H9 (cell line): ENCODE data around the gene CEP97. TPM values are rescaled to one million over a fixed set of nuclear protein-coding genes. Genes with fewer than 3 reads are reported as not detected.

Experiments
- DNase-seq: peaks from one replicate; pipeline ENCODE4 v3.0.0-alpha.2; 2017
- H2AFZ ChIP-seq: one replicate; pipeline ENCODE4 v1.6.1; 2013; ENCODE audit warnings: mild to moderate bottlenecking, low read length, control low read depth, moderate library complexity
- H2AK5ac ChIP-seq: 2 replicates; pipeline ENCODE4 v1.6.1; 2013; ENCODE audit warnings: low read length, control low read depth, mixed read lengths; ENCODE audit not compliant: insufficient read length
- H2BK120ac ChIP-seq: one replicate; pipeline ENCODE4 v1.6.1; 2013; ENCODE audit warnings: low read depth, mild to moderate bottlenecking, low read length, control low read depth, inconsistent platforms; ENCODE audit not compliant: poor library complexity, severe bottlenecking
- H2BK12ac ChIP-seq: 2 replicates; pipeline ENCODE4 v1.6.1; 2013; ENCODE audit warnings: low read length, control low read depth, mixed read lengths, low read depth; ENCODE audit not compliant: insufficient read length
- H2BK15ac ChIP-seq: 2 replicates; pipeline ENCODE4 v1.6.1; 2013; ENCODE audit warnings: low read depth, low read length, control low read depth
- H2BK20ac ChIP-seq: one replicate; pipeline ENCODE4 v1.6.1; 2013; ENCODE audit warnings: low read depth, mild to moderate bottlenecking, low read length, control low read depth, inconsistent platforms; ENCODE audit not compliant: poor library complexity, severe bottlenecking
- H2BK5ac ChIP-seq: 2 replicates; pipeline ENCODE4 v1.6.1; 2013; ENCODE audit warnings: low read length, control low read depth, mixed read lengths; ENCODE audit not compliant: insufficient read length
- H3K14ac ChIP-seq: 2 replicates; pipeline ENCODE4 v1.6.1; 2013; ENCODE audit warnings: low read length, control low read depth; ENCODE audit not compliant: insufficient read depth
- H3K18ac ChIP-seq: 2 replicates; pipeline ENCODE4 v1.6.1; 2013; ENCODE audit warnings: low read depth, mild to moderate bottlenecking, mixed read lengths, low read length, control low read depth; ENCODE audit not compliant: insufficient read length
- H3K23ac ChIP-seq: 2 replicates; pipeline ENCODE4 v1.6.1; 2013; ENCODE audit warnings: low read length, control low read depth, mixed read lengths, low read depth; ENCODE audit not compliant: insufficient read length
- H3K23me2 ChIP-seq: 2 replicates; pipeline ENCODE4 v1.6.1; 2013; ENCODE audit warnings: low read depth, mild to moderate bottlenecking, mixed read lengths, low read length, control low read depth; ENCODE audit not compliant: insufficient read length, poor library complexity, severe bottlenecking
- H3K27ac ChIP-seq: 2 replicates; pipeline ENCODE4 v1.5.1; 2013; ENCODE audit warnings: low read length, control low read depth, mixed read lengths, low read depth; ENCODE audit not compliant: insufficient read length
- H3K27me3 ChIP-seq: 2 replicates; pipeline ENCODE4 v1.6.1; 2013; ENCODE audit warnings: low read length, control low read depth, inconsistent platforms; ENCODE audit not compliant: insufficient read depth
- H3K4ac ChIP-seq: 2 replicates; pipeline ENCODE4 v1.6.1; 2013; ENCODE audit warnings: low read depth, mild to moderate bottlenecking, control low read depth, inconsistent platforms, low read length, moderate library complexity
- H3K4me1 ChIP-seq: 2 replicates; pipeline ENCODE4 v1.6.1; 2013; ENCODE audit warnings: low read length, control low read depth, inconsistent platforms; ENCODE audit not compliant: insufficient read depth
- H3K4me2 ChIP-seq: 2 replicates; pipeline ENCODE4 v1.6.1; 2013; ENCODE audit warnings: low read length, control low read depth, mixed read lengths; ENCODE audit not compliant: insufficient read length, insufficient read depth
- H3K56ac ChIP-seq: 2 replicates; pipeline ENCODE4 v1.6.1; 2013; ENCODE audit warnings: low read depth, mild to moderate bottlenecking, mixed read lengths, low read length, control low read depth; ENCODE audit not compliant: insufficient read length
- H3K79me1 ChIP-seq: 2 replicates; pipeline ENCODE4 v1.6.1; 2013; ENCODE audit warnings: low read depth, mild to moderate bottlenecking, moderate library complexity, low read length, control low read depth, inconsistent platforms; ENCODE audit not compliant: insufficient read depth, poor library complexity, severe bottlenecking
- H3K79me2 ChIP-seq: 2 replicates; pipeline ENCODE4 v1.6.1; 2013; ENCODE audit warnings: low read length, control low read depth, inconsistent platforms; ENCODE audit not compliant: insufficient read depth
- H3K9ac ChIP-seq: 2 replicates; pipeline ENCODE4 v1.6.1; 2013; ENCODE audit warnings: low read length, control low read depth, mixed read lengths; ENCODE audit not compliant: insufficient read length; ENCODE audit errors: extremely low read depth
- H3K9me3 ChIP-seq: one replicate; pipeline ENCODE4 v1.6.1; 2013; ENCODE audit warnings: low read depth, low read length, inconsistent platforms; ENCODE audit not compliant: control insufficient read depth
- H3T11ph ChIP-seq: one replicate; pipeline ENCODE4 v1.6.1; 2013; ENCODE audit warnings: mild to moderate bottlenecking, low read length, control low read depth, inconsistent platforms
- H4K20me1 ChIP-seq: one replicate; pipeline ENCODE4 v1.6.1; 2013; ENCODE audit not compliant: control insufficient read depth, insufficient read length, insufficient read depth
- H4K5ac ChIP-seq: 2 replicates; pipeline ENCODE4 v1.6.1; 2013; ENCODE audit warnings: low read depth, mild to moderate bottlenecking, mixed read lengths, low read length, control low read depth; ENCODE audit not compliant: insufficient read length
- H4K8ac ChIP-seq: replicated peaks from 2 replicates; pipeline ENCODE4 v1.6.1; 2013; ENCODE audit warnings: low read length, control low read depth, mixed read lengths, low read depth; ENCODE audit not compliant: insufficient read length
- H4K91ac ChIP-seq: 2 replicates; pipeline ENCODE4 v1.6.1; 2013; ENCODE audit warnings: low read depth, mild to moderate bottlenecking, moderate library complexity, mixed read lengths, low read length, control low read depth; ENCODE audit not compliant: insufficient read length
- H3K27ac Mint-ChIP-seq, 3 experiments: 2 replicates in 2 of 3; 3 replicates in 1 of 3; pipeline ENCODE4 v1.8.0; 2020 to 2021; ENCODE audit warnings: mixed read lengths in 3 of 3, mild to moderate bottlenecking in 1 of 3, moderate library complexity in 1 of 3
- H3K27me3 Mint-ChIP-seq: 2 replicates; pipeline ENCODE4 v1.8.0; 2021; ENCODE audit warnings: low read depth, mild to moderate bottlenecking, moderate library complexity, mixed read lengths
- H3K36me3 Mint-ChIP-seq, 3 experiments: 2 replicates in 2 of 3; 3 replicates in 1 of 3; pipeline ENCODE4 v1.8.0; 2020 to 2021; ENCODE audit warnings: low read depth in 3 of 3, mixed read lengths in 3 of 3; ENCODE audit not compliant: insufficient read depth in 1 of 3
- H3K4me1 Mint-ChIP-seq, 2 experiments: 2 replicates each; pipeline ENCODE4 v1.8.0; 2020; ENCODE audit warnings: mixed read lengths in 2 of 2
- H3K4me3 Mint-ChIP-seq, 2 experiments: 2 replicates in 1 of 2; 3 replicates in 1 of 2; pipeline ENCODE4 v1.8.0; 2020 to 2021; ENCODE audit warnings: mild to moderate bottlenecking in 2 of 2, mixed read lengths in 2 of 2, moderate library complexity in 1 of 2
- H3K9me3 Mint-ChIP-seq, 2 experiments: 2 replicates in 1 of 2; 3 replicates in 1 of 2; pipeline ENCODE4 v1.8.0; 2020; ENCODE audit warnings: mild to moderate bottlenecking in 2 of 2, mixed read lengths in 2 of 2, moderate library complexity in 1 of 2
- CTCF ChIP-seq: fragments of 200-600 bp; sonication (generic); conservative IDR thresholded peaks from 3 replicates; pipeline ENCODE4 v1.8.0; 2021; ENCODE audit warnings: antibody characterized with exemption, mild to moderate bottlenecking
- WGBS: extraction: QIAGEN DNeasy Blood & Tissue Kit; methylation state at CpG from one replicate; pipeline ENCODE4 v1.1.7; 2013; ENCODE audit warnings: missing lambda C conversion rate, low lambda C conversion rate, mixed read lengths; ENCODE audit not compliant: insufficient read length; ENCODE audit errors: extremely low coverage; 5-methylcytosine and 5-hydroxymethylcytosine counted together
- total RNA-seq: library from RNA; stranded (reverse); gene quantifications from 2 replicates; pipeline ENCODE4 v1.2.1, GENCODE V29; 2021

Gene CEP97
- total RNA-seq, 1 experiment from 2014 or later, result 13.9 TPM

GRCh38 chr3:101689286-101689685 is 35.1 kb upstream of the CEP97 start:
- H2BK20ac ChIP-seq, result no peak overlapping the region
- no peaks in the 10 kb centered on the region for H3K27me3 ChIP-seq
- no peak overlapping the region for H3K14ac ChIP-seq
- no peak overlapping the region for H3K4ac ChIP-seq
- no peak overlapping the region for H3K4me2 ChIP-seq
- H3K4me1 ChIP-seq, result no peaks in the 10 kb centered on the region
- no peak overlapping the region for H3K56ac ChIP-seq
- H3K9ac ChIP-seq, result no peak overlapping the region
- no peak overlapping the region for H4K5ac ChIP-seq
- no peak overlapping the region for H2AFZ ChIP-seq
- no peaks in the 10 kb centered on the region for H3K79me1 ChIP-seq
- no peak overlapping the region for H3K27ac Mint-ChIP-seq
- H3K23me2 ChIP-seq, result peaks cover 10% of the 10 kb centered on the region
- WGBS, result no CpG with 5 or more reads among the region's 2 CpGs
- TF ChIP-seq CTCF, result no peak
- peaks cover 1% of the 10 kb centered on the region; the same call in 1 of the 2 replicates for H3K27me3 Mint-ChIP-seq
- peaks cover 19 to 22% (median 22%) of the 10 kb centered on the region in 3 experiments for H3K36me3 Mint-ChIP-seq
- no peak overlapping the region for H4K8ac ChIP-seq
- H4K91ac ChIP-seq, result no peak overlapping the region
- no peaks in the 10 kb centered on the region for H4K20me1 ChIP-seq
- H3K79me2 ChIP-seq, result peaks cover 16% of the 10 kb centered on the region; the same call in 1 of the 2 replicates
- H2BK15ac ChIP-seq, result no peak overlapping the region
- H2AK5ac ChIP-seq, result no peak overlapping the region
- H3K9me3 Mint-ChIP-seq, result no peaks in the 10 kb centered on the region
- H2BK12ac ChIP-seq, result no peak overlapping the region
- no peak overlapping the region for H3K23ac ChIP-seq
- H3K4me3 Mint-ChIP-seq, result no peak overlapping the region
- no peak overlapping the region for H2BK120ac ChIP-seq
- H2BK5ac ChIP-seq, result no peak overlapping the region
- H3K4me1 Mint-ChIP-seq, result peaks cover 44 to 50% of the 10 kb centered on the region in 2 experiments
- H3K27ac ChIP-seq, result no peak overlapping the region
- no peaks in the 10 kb centered on the region for H3K9me3 ChIP-seq
- H3K18ac ChIP-seq, result no peak overlapping the region
- no peak overlapping the region for H3T11ph ChIP-seq
- no peak for DNase-seq
